ENCODE results near the gene MIER2. TPM values are rescaled to one million over a fixed set of nuclear protein-coding genes. Genes with fewer than 3 reads are reported as not detected.

The MIER2 gene
- total RNA-seq, 1 experiment from 2014 or later: 17.8 TPM

- no peak for DNase-seq (ENCODE audit: extremely low read depth, low read depth)
Observed at GRCh38 chr19:335072-335471, 9.5 kb downstream of the MIER2 start.

DNA sequence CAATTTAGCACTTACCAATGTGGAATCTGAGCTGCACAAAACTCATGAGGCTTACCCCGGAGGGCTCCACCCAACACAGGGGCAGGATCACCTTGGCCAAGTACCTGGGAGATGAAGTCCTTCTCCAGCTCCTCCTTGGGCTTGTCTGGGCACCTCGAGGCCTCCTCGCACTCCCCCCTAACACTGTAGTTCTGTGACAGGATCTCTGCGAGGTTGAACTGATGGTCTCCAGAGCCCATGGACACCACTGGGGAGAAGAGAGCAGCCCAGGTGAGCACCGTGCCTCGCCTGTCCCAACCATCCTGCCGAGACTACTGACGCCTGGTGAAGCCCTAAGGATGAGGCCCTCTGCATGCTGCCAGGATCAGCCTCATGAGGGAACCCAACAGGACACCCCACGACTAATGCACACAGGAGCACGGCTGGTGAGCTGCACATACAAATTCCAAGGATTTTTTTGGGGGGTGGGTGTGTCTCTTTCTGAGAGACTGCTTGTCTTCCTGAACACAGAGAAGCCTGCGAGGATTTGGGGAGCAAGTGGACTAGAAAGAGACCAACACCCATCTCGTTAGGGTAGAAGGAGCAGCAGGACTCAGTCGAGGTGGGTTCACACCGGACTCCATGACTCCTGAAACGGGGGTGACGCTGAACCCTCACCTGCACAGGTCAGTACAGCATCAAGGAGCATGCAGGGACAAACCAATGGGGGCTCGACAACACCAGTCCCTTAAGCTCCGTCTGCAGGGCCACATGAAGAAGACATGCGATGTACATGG lies 10.1 kb downstream of the MIER2 start:
- no peak for DNase-seq (ENCODE audit: extremely low read depth, low read depth)

DNA sequence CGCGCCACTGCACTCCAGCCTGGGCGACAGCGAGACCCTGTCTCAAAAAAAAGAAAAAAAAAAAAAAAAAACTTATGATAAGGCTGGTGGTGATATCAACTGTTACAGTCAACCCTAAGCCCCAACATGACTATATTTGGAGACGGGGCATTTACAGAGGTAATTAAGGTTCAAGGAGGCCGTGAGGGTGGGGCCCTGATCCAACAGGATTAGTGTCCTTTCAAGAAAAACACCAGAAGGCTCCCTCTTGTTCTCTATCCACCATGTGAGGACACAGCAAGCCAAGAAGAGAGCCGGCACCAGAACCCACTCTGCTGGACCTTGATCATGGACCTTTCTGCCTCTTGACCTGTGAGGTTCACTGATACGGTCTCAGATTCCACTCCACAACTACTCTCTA lies 14.1 kb downstream of the MIER2 start:
- no peak for DNase-seq (ENCODE audit: extremely low read depth, low read depth)

DNA sequence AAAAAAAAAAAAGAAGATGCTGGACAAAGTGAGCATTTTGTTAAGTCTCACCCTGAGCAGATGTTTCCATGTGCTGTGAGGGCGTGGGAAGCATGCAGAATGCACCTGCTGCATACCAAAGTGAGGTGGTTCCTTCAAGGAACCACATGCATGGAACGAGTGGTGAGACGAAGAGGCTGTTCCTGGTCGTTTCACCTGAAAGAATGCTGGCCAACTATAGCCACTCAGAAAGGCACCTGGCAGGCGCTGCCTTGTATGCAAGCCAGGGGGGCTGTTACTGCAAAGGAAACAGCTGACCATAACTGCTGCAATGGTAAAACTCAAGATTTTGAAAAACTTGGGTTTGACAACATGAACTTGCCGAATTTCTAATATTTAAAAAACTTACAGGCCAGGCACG lies 14.7 kb downstream of the MIER2 start:
- DNase-seq (ENCODE audit: extremely low read depth, low read depth): no peak

- DNase-seq (ENCODE audit: extremely low read depth, low read depth): no peak
Observed at GRCh38 chr19:328025-328505, 16.5 kb downstream of the MIER2 start.

DNA sequence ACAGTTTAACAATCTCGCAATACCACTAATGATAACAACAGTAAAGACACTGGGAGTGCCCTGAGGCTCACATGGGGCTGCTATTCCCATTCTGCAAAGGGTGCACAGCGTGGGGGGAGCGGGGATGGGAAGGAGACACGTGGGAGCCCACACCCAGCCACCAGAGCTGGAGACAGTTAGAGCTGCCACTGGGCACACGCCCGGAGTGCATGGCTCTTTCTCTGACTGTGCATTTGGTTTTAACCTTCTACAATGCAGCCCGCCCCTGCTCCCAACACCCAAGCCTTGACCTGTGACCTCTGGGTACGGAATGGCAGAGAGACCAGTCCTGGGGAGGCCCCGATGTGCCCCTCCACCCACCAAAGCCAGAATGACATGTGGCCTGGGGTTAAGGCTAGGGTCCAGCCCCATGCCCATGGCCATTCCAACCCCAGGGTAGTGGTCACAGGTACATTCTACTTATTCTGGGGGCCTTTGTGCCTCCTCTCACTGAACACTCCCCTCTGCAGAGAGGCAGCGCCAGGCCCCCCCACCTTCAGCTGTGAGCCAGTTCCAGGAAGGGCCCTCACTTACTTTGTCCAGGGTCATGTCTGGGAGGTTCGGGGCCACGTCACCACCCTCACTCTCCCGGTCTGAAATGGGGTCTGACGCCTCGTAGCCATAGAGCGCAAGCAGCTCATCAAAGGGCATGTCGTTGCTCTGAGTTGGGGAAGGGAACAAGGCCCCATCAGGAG lies 17.1 kb downstream of the MIER2 start:
- no peak for DNase-seq (ENCODE audit: extremely low read depth, low read depth)

- no peak for DNase-seq (ENCODE audit: extremely low read depth, low read depth)
Observed at GRCh38 chr19:326871-327270, 17.7 kb downstream of the MIER2 start.

- no peak for DNase-seq (ENCODE audit: extremely low read depth, low read depth)
Observed at GRCh38 chr19:325937-326565, 18.5 kb downstream of the MIER2 start.

- no peak for DNase-seq (ENCODE audit: extremely low read depth, low read depth)
Observed at GRCh38 chr19:325173-325936, 19.2 kb downstream of the MIER2 start.

- DNase-seq (ENCODE audit: extremely low read depth, low read depth): no peak
Observed at GRCh38 chr19:324716-325115, 19.9 kb downstream of the MIER2 start.

- DNase-seq (ENCODE audit: extremely low read depth, low read depth): no peak
Observed at GRCh38 chr19:322616-323015, 22.0 kb downstream of the MIER2 start.

GRCh38 chr19:318509-318774 lies 26.2 kb downstream of the MIER2 start:
- DNase-seq (ENCODE audit: extremely low read depth, low read depth): no peak

DNA sequence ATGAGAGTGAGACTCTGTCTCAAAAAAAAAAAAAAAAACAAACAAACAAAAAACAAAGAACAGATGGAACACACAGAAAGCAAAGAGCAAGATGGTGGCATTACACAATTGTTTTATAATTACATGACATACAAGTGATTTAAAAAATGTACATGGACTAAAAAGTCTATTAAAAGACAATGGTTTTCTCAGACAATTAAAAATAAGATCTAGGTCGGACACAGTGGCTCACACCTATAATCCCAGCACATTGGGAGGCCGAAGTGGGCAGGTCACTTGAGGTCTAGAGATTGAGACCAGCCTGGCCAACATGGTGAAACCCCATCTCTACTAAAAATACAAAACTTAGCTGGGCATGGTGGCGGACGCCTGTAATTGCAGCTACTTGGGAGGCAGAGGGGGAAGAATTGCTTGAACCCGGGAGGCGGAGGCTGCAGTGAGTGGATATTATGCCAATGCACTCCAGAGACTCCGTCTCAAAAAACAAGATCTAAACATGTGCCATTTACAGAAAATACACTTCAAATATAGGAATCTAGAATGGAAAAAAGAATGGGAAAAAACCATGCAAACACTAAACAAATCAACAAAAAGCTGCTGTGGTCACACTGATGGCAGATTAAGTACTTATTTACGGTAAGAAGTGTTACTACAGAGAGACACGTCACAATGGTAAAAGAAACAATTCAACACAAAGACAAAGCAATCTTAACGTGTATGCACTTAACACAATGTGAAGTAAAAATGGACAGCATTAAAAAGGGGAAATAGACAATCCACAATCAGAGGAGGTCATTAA lies 26.7 kb downstream of the MIER2 start:
- DNase-seq (ENCODE audit: extremely low read depth, low read depth): no peak

DNA sequence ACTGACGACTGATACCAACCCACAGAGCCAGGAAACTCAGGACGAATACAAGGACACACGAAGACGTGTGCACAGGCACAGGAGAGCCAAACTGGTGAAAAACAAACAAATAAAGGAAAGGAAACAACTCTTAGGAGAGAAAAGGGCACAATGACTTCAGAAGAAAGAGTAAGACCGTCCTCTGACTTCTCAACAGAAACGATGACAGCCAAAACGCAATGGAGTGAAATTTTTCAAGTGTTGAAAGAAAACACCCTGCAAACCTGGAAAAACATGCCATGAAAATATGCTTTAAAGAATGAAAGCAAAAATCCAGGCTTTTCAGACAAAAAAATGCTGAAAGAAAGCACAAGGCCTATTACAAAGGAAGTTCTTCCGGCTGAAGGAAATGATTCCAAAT lies 28.8 kb downstream of the MIER2 start:
- no peak for DNase-seq (ENCODE audit: extremely low read depth, low read depth)

GRCh38 chr19:313988-314815 lies 30.4 kb downstream of the MIER2 start:
- no peak for DNase-seq (ENCODE audit: extremely low read depth, low read depth)

- no peak for DNase-seq (ENCODE audit: extremely low read depth, low read depth)
Observed at GRCh38 chr19:313169-313987, 31.2 kb downstream of the MIER2 start.

DNA sequence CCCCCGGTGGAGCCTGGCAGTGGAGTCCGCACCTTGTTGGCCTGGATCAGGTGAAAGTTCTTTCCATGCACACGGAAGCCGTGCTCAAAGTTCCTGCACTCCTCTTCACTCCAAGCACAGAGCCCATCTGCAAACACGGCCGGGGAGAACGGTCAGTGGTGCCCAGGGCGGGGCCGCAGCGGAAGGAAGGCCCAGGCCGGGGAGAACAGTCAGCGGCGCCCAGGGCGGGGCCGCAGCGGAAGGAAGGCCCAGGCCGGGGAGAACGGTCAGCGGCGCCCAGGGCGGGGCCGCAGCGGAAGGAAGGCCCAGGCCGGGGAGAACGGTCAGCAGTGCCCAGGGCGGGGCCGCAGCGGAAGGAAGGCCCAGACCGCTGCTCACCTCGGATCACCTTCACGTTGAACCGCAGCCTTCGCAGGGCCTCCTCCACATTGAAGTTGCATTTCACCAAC lies 32.8 kb downstream of the MIER2 start:
- DNase-seq (ENCODE audit: extremely low read depth, low read depth): peak; percentile 47

- DNase-seq (ENCODE audit: extremely low read depth, low read depth): no peak
Observed at GRCh38 chr19:310781-311496, 33.7 kb downstream of the MIER2 start.
